Myocyte (in vitro differentiated cells): ENCODE data around the gene STK32B. TPM values are rescaled to one million over a fixed set of nuclear protein-coding genes. Genes with fewer than 3 reads are reported as not detected.
A peak's percentile ranks its signal among the peaks of the same experiment; 100 is the strongest.

Source experiments
- DNase-seq: peaks from one replicate; pipeline ENCODE4 v3.0.0-alpha.2; 2012; ENCODE audit warnings: low read depth
- total RNA-seq: library from RNA; depleted of rRNA; stranded (reverse); fragments of >200 nt; gene quantifications from 2 replicates; pipeline ENCODE4 v1.2.3, GENCODE V29; 2014

STK32B gene
- total RNA-seq, 1 donor from 2014 or later, result 0.29 TPM

DNA sequence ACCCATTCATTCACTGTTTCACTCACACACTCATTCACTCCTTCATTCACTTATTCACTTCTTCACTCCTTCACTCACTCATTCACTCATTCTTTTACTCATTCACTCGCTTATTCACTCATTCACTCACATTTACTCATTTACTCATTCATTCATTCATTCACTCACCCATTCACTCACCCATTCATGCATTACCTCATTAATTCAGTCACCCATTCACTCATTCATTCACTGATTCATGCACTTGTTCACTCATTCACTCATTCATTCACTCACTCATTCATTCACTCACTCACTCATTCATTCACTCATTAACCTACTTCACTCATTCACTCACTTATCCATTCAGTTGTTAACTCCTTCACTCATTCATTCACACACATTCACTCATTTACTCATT is 70.8 kb downstream of the STK32B start:
- DNase-seq, result no peak

DNA sequence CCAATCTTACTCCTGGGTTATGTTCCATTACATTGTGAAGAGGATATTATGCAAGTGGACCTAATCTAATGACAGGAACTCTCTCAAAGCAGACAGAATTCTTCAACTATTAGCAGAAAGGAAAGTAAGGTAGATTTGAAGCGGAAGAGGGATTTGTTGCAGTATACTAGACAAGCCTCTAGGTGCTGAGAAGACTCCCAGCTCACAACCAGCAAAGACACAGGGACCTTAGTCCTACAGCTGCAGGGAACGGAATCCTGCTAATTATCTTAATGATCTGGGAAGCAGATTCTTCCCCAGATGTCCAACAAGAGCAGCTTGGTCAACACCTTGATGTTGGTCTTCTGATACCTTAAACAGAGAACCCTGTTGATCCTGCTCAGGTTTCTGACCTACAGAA is 73.6 kb downstream of the STK32B start:
- no peak for DNase-seq

DNA sequence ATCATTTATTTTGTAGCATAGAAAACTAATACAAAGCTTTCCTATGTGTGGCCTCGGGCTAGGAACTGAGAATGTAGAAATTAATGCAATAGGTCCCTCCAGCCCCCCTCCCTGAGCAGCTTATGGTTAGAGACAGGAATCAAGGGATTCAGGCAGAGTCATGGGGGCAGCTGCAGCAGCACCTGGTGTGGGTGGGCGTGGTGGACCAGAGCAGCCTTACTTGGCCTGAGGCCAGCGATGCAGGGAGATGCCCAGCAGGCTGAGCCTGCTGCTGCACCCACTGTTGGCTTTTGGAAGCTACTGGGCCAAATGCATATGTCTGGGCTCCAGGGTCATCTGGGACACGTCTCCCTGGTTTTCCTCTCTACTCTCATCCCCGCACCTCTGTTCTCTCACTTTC is 74.0 kb downstream of the STK32B start:
- no peak for DNase-seq

DNA sequence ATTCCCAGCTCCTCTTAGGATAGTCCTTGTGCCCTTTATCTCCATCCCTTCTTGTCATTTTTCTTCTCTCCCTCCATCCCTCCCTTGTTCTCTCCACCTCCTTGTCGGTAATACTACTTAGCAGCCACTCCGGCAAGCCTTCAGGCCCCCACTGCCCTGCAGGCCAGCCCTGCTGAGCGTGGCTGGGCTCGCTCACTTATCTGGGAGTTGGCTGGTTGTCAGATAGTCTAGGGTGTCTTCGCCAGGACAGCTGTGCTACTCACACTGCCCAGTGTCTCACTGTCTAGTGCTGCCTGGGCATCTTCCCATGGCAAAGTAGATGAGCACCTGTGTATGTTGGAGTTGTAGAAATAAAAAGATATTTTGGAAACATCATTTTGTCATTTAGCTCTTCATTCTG is 75.0 kb downstream of the STK32B start:
- DNase-seq, result no peak

DNA sequence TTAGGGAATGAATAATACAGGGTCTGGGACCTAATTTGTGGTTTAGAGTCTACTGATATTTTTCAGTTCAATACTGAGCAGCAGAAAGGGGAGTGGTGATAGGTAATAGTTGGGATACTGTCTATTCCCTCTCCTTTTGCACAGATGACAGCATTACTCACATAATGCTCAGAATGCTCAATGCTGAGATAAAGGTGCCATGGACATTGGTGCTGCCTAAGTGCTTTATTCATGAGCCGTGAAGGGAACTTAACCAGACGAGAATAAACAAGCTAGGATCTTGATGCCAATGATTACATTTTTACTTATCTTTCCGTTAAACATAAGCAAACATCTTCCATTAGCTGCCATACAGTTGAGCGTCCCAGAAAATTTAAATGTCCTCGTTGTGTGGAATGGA is 75.6 kb downstream of the STK32B start:
- DNase-seq, result no peak

DNA sequence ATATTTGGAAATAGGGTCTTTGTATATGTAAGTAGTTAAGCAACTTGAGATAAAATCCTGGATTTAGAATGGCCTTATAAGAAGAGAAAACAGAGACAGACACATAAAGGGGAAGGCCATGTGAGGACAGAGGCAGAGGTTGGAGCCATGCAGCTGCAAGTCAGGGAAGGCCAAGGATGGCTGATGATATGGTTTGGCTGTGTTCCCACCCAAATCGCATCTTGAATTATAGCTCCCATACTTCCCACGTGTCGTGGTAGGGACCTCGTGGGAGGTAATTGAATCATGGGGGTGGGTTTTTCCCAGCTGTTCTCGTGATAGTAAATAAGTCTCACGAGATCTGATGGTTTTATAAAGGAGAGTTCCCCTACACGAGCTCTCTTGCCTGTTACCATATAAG is 76.3 kb downstream of the STK32B start:
- no peak for DNase-seq

DNA sequence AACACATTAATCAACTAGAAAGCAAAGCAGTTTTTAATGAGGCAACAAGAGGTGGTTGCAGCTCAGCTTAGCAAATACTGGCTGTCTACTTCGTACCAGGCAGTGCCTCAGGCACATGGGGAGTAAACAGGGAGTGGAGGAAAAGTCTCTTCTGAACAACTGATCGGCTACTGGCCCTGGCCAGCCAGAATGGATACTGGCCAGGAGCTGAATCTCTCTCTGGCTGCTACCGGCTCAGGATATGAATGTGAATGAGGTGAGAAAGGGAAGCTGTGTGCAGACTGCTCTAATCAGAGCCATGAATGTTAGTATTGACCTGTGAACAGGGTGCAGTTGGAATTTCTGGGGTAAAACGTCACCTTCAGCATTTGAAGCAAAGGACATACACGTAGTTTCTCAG is 77.3 kb downstream of the STK32B start:
- no peak for DNase-seq

DNA sequence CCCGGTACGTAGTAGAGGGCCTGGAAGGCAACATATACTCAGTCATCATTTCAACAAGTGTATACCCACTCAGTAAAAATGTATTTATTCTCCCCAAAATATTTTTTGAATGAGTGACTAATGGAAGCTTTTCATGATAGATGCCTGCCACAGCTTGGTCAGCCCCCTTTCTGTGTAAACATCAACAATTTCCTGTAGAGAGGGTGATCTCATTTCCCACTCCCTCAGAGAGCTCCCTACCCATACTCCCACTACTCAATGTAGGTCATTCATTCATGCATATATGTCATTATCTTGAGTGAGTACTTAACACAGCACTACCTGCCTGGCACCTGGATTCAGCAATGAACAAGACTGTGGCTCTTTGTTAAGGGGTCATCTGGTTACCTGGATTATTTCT is 81.9 kb downstream of the STK32B start:
- DNase-seq, result no peak

DNA sequence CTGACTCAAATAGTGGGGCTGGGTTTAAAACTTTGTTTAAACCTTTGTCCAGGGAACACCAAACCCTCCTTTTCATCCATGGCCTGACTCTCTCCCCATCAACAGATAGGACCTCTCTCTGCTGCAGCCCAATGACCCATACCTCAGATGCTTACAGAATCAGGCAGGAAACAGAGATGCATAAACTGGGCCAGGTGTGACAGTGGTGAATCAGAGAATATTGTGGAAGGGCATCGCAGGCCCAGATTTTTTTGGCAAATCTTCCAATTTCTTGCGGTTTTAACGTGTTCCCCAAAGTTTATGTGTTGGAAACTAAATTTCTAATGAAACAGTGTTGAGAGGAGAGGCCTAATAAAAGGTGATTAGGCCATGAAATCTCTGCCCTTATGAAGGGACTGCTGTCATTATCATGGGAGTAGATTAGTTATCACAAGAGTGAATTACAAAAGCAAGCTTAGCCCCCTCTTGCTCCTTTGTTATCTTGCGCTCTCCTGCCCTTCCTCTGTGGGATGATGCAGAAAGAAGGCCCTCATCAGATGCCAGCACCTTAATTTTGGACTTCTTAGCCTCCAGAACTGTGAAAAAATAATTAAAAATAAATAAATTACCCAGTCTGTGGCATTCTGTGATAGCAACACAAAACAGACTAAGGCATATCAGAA is 82.8 kb downstream of the STK32B start:
- no peak for DNase-seq

DNA sequence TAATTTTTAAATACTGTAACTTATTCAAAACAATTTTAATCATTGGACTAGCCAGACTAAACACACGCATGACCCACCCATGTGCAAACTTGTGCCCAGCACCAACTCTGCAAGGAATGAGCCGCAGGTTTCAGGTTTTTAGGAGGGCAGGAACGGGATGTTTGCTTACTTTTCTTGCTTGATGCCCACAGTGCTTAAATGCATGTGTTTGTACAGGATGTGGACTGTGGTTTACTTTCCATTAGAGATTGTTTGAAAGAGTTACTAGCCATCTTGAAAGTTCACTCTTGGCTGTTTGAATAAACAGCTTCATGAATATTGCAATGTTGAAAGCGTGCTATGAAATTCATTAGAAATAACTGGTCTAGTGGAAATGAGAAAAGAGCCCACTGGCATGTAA is 83.3 kb downstream of the STK32B start:
- no peak for DNase-seq

DNA sequence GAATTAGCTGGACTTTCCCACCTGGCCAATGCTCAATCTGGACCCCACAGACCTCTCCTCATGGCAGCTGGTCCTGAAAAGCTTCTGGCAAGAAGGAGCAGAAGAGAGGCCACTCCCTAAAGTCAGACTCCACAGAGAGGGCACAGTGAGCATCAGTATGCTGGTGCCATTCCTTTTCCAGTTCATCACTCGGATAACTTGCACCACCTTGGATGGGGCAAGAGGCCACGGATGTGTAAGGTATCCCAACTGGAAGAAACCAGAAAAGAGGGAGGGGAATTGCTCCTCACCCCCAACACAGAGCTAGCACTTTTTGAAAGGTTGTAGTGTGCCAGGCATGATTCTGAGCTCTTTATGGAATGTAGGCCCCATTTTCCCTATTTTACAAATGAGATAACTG is 85.9 kb downstream of the STK32B start:
- no peak for DNase-seq

DNA sequence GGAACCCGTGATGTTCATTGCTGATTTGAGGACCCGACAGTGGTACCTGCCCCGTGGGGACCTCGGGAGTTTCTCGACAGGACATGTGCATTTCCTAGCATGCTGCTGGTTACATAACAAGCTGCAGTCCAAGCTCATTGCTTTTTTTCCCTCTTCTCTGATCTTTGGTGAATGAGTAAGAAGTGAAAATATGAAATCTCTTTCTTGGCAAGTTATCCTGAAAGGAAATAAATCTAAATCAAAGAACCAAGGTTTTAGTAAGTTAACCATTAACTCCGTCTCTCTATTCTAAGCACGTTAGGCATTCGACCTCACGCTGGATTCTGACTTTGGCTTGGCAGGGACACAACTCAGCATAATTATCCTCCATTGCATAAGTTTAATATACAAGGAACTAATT is 86.6 kb downstream of the STK32B start:
- DNase-seq, result no peak

DNA sequence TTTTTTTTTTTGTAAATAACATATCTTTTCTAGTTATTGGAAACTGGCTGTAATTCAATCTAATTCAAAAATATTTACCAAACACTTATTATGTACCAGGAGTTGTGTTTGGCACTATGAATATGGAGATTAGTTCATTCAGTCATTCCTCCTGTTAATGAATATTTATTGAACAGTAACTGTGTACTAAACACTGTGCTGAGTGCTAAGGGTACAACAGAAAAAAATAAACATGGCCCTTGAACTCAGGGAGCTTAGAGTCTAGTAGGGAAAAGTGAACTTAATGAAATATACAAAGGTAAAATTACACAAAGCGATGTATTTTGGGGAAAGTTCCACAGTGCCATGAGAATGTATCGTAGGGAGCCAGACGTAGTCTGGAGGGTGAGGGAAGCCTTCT is 87.1 kb downstream of the STK32B start:
- DNase-seq, result no peak

DNA sequence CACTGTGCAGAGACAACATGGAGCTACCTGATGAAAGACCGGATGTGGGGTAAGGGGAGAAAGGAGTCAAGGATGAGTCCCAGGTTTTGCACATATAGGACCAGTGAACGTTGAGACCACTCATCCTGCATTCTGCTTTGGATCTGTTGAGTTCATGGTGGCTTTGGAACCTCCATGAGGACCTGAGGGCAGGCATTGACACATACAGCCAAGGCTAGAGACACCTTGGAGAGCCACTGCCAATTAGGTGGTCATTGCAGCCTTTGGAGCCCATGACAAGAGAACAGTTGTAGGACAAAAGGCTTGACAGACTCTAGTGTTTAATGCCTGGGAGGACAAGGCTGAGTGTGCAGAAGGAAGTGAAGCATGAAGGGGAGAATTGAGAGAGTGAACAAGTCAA is 87.9 kb downstream of the STK32B start:
- DNase-seq, result no peak

DNA sequence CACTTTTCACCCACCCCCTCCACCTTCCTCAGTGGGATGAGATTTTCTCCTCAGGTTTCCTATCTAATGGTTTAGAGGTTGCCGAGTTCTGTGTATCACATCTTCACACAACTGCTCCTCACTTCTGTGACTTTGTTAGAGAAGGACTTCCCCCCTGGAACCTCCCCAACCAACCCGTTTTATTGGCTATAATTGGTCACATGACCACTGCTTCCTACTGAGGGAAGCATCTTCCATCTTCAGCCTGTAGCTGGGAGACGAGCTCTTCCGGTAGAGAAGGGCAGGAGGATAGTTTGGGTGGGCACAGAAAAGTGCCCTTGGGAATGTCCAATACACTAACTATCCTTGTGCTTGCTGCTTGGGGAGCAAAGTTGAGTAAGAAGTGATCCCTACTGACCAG is 90.5 kb downstream of the STK32B start:
- DNase-seq, result no peak

DNA sequence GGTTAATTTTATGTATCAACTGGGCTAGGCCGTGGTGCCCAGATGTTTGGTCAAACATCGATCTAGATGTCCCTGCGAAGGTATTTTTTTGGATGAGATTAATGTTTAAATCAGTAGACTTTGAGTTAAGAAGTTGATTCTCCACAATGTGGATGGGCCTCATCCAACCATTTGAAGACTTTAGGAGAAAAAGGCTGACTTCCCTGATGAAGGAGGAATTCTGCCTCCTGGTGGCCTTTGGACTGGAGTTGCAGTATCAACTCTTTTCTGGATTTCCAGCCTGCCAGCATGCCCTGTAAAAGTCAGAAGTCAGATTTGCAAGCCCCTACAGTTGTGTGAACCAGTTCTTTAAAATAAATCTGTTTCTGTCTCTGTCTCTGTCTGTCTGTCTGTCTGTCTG is 91.4 kb downstream of the STK32B start:
- DNase-seq, result peak; percentile 54

DNA sequence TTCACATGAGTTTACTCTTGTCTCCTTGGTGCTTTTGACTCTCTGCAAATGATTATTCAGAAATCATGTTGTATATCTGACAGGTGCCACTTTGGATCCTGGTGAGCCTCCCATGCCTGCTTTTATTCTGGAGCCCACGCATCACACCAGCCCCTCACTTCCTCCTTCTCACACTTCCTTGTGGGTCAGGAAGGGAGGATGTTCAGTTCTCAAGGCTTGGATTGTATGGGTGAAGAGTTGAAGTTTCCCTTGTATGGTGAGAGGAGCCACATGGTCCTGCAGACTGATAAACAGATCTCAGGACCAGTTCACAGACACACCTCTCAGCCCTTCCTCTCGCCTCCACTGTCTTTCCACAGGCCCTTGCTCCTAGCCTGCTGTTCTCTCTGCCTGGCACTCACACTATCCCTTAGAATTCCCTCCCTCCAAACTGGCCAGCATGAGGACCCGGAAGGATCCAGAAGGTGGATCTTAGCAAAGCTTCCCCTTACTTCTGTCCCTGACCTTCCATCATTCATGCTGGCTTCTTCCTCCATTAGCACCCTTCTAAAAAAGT is 92.1 kb downstream of the STK32B start:
- DNase-seq, result no peak

DNA sequence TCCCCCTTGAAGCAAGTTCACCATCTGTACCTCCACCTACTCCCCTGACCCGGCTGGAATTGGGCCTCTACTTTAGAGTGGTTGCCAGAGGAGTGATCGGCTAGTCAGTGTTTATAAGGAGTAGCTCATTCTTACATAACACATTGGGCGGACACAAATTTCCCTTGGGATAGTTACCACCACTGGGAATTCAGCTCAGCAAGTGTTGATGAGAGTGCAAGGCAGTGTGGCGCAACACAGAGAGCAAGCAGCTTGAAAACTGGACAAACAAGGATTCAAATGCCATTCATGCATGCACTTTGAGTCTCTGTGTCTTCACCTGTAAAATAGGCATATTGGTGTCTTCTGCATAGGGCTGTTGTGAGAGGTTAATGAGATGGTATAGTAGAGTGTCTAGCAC is 92.7 kb downstream of the STK32B start:
- no peak for DNase-seq

DNA sequence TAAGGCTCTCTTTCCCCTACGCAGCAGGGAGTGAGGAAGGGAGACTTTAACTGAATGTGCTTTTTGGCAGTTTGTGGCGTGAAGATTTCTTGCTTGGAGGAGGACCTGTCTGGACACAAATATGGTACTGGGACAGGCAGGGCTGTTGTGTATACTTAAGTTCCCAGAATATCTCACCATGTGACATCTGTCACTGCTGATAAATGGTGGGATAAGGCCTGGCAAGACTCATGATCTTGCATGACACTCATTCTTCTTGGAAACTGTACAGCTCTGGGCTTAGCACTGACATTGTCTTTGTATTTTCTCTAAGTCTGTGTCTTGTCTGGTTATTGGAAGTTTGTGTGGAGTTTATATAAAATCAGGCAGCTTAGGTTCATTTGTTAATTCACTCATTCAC is 93.1 kb downstream of the STK32B start:
- DNase-seq, result no peak

DNA sequence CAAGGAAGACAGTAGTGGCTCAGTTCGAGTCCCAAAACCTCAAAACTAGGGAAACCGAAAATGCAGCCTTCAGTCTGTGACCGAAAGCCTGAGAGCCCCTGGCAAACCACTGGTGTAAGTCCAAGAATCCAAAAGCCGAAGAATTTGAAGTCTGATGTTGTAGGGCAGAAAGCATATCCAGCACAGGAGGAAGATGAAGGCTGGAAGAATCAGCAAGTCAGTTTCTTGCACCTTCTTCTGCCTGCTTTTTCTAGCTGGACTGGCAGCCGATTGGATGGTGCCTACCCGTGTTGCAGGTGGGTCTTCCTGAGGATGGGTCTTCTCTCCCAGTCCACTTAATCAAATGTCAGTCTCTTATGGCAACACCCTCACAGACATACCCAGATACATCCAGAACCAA is 95.0 kb downstream of the STK32B start:
- no peak for DNase-seq

DNA sequence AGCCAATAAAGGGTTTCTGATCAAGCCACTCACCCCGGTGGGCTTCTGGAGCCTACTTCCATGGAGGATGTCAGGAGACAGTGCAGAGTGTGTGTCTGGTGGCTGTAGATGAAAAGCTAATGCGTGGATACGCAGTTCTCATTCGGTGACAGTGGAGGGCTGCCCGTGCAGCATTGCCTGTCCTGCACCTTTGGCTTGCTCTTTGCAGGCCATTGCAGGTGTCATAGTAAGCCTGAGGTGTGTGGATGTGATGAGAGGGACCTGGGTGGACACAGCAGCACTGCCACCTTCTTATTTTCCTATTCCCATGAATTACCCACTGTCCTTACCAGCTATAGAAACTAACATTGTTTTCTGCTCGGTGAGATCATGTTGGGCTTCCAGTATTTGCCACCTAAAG is 101.2 kb downstream of the STK32B start:
- DNase-seq, result no peak

DNA sequence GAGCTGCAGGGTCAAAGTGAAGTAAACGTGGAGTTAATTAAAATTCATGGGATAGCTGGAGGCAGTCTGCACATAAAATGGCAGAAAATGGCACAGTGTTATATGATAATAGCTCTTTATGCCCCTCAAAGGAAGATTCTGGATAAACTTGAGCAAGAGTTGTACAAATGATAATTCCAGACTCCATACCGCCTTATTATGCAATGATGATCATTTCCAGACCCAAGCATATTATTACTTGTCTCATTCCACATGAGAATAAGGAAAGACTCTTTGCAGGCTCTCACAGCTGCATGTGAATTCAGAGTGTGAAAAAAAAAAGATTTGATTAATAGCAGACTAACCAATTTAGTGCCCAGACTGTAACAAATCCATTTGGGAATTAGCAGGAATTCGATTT is 105.4 kb downstream of the STK32B start:
- DNase-seq, result no peak
